Hepatocyte (in vitro differentiated cells): Measurements from ENCODE around the gene SLC37A1. TPM values are rescaled to one million over a fixed set of nuclear protein-coding genes. Genes with fewer than 3 reads are reported as not detected.
"Not testable (repeated sequence)": the region's sequence is repeated elsewhere in the genome, so short reads cannot be mapped to it uniquely, and the experiment has no call there.

Experiments
- DNase-seq: peaks from one replicate; pipeline ENCODE4 v3.0.0-alpha.2; 2016; ENCODE audit warnings: low spot score
- H2AFZ ChIP-seq: fragments of 200-600 bp; sonication (generic); 2 replicates; pipeline ENCODE4 v1.6.0; 2016; ENCODE audit warnings: antibody characterized with exemption, mild to moderate bottlenecking
- H3K27ac ChIP-seq: fragments of 200-600 bp; sonication (generic); 2 replicates; pipeline ENCODE4 v1.5.1; 2016; ENCODE audit warnings: mild to moderate bottlenecking
- H3K27me3 ChIP-seq: fragments of 200-600 bp; sonication (generic); 2 replicates; pipeline ENCODE4 v1.6.1; 2016
- H3K36me3 ChIP-seq: fragments of 200-600 bp; sonication (generic); replicated peaks from 2 replicates; pipeline ENCODE4 v1.5.1; 2016; ENCODE audit warnings: low read depth; ENCODE audit not compliant: insufficient read depth
- H3K4me1 ChIP-seq: fragments of 200-600 bp; sonication (generic); 2 replicates; pipeline ENCODE4 v1.5.1; 2016; ENCODE audit warnings: mild to moderate bottlenecking, moderate library complexity; ENCODE audit not compliant: insufficient read depth
- H3K4me2 ChIP-seq: fragments of 200-600 bp; sonication (generic); 2 replicates; pipeline ENCODE4 v1.6.0; 2016
- H3K4me3 ChIP-seq: fragments of 200-600 bp; sonication (generic); 2 replicates; pipeline ENCODE4 v1.5.1; 2016; ENCODE audit warnings: mild to moderate bottlenecking
- H3K79me2 ChIP-seq: fragments of 200-600 bp; sonication (generic); 2 replicates; pipeline ENCODE4 v1.6.0; 2017; ENCODE audit warnings: mild to moderate bottlenecking
- H3K9me2 ChIP-seq: fragments of 200-600 bp; sonication (generic); replicated peaks from 2 replicates; pipeline ENCODE4 v1.6.0; 2017; ENCODE audit warnings: mild to moderate bottlenecking; ENCODE audit not compliant: insufficient read depth
- H3K9me3 ChIP-seq: fragments of 200-600 bp; sonication (generic); 2 replicates; pipeline ENCODE4 v1.5.1; 2016; ENCODE audit warnings: low read depth, mild to moderate bottlenecking
- H4K20me1 ChIP-seq: fragments of 200-600 bp; sonication (generic); 2 replicates; pipeline ENCODE4 v1.6.0; 2016; ENCODE audit warnings: mild to moderate bottlenecking; ENCODE audit not compliant: insufficient read depth, poor library complexity, severe bottlenecking
- EZH2 ChIP-seq: fragments of 200-600 bp; sonication (generic); IDR thresholded peaks from 2 replicates; pipeline ENCODE4 v1.6.1; 2016; ENCODE audit warnings: antibody characterized with exemption, mild to moderate bottlenecking, borderline replicate concordance
- EZH2phosphoT487 ChIP-seq: fragments of 200-600 bp; sonication (generic); IDR thresholded peaks from one replicate; pipeline ENCODE4 v1.6.1; 2018; ENCODE audit warnings: antibody characterized with exemption, mild to moderate bottlenecking, low read depth, moderate library complexity; ENCODE audit not compliant: unreplicated experiment, severe bottlenecking
- WGBS: methylation state at CpG from one replicate; pipeline ENCODE4 v1.1.6; 2016; ENCODE audit warnings: low lambda C conversion rate; ENCODE audit errors: missing lambda C conversion rate; 5-methylcytosine and 5-hydroxymethylcytosine counted together
- polyA plus RNA-seq: library from polyadenylated mRNA; unstranded; fragments of >200 nt; fragmentation: Nextera tagmentation; extraction: Ambion mirVana; gene quantifications from 2 replicates; pipeline ENCODE4 v1.2.1, GENCODE V29; 2016
- total RNA-seq: library from RNA; depleted of rRNA; stranded (reverse); fragments of >200 nt; gene quantifications from 2 replicates; pipeline ENCODE4 v1.2.3, GENCODE V29; 2014
- TF ChIP-seq, protein P1 (sequence below): fragments of 200-600 bp; sonication (generic); IDR thresholded peaks from 2 replicates; pipeline ENCODE4 v1.5.1; 2016; ENCODE audit warnings: antibody characterized with exemption, mild to moderate bottlenecking; ENCODE audit not compliant: poor library complexity

The SLC37A1 gene
- total and polyA plus RNA-seq, 2 experiments from 2014 or later: 17.9 to 18.5 TPM

DNA sequence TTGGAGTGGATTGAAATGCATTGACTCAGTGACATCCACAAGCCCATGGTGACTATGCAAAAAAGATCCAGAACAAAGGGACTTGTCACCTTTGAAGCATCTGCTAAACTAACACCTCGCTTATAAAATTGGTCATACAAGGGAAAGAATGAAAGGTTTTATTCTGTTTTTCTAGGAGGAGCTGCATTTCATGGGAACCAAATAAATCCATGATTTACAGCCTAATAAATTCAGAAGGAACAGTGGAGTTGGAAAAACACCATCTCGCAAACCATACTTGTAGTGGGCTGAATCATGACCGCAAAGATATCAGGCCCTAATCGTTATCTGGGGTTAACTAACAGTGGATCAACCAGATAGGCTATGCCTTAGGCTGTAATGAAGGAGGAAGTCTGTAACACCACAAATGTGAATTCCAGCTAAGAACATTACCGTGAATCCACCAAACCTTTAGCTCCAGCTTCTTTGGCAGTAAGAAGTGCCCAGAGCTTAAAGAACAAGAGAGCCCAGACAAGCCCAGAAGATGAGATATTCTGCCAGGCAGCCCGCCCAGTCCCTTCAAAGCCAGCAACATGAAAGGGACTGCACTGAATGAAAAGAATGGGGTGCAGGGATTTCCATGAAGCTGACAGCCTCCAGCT, 45.0 kb upstream of the SLC37A1 start:
- DNase-seq: no peak
- H3K27ac ChIP-seq: peak overlapping the region; percentile 95
- no peak overlapping the region for H2AFZ ChIP-seq

DNA sequence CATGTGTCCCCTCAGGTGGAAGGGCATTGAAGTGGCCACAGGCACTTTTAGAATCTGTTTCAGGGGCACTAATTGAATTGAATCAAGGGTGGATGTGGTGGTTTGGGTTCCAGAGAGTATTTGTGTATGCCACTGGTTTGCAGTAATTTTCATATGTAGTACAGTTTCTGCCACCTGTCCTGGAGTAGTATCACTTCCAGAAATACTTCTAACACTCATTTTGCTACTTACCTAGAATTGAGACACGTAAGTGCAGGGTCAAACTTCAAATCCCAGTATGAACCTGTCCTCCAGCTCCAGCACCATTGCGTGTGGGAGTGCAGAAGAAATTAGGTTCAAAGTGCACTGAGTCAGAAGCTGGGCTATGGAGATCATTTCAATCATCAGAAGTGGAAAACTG, 44.4 kb upstream of the SLC37A1 start:
- peak overlapping the region; percentile 50 for H3K4me2 ChIP-seq
- H3K4me3 ChIP-seq: no peak overlapping the region
- no peaks in the 10 kb centered on the region for H3K27me3 ChIP-seq
- no peaks in the 10 kb centered on the region for H3K36me3 ChIP-seq
- no peaks in the 10 kb centered on the region for H3K9me3 ChIP-seq
- DNase-seq: peak; percentile 73
- no peaks in the 10 kb centered on the region for H4K20me1 ChIP-seq
- 70% methylated on average over 2 of the region's 2 CpGs for WGBS
- H3K9me2 ChIP-seq: no peaks in the 10 kb centered on the region
- H2AFZ ChIP-seq: no peak overlapping the region
- H3K27ac ChIP-seq: peak overlapping the region; percentile 95
- no peaks in the 10 kb centered on the region for H3K79me2 ChIP-seq
- TF ChIP-seq EZH2phosphoT487: no peak
- TF ChIP-seq, protein P1, sequence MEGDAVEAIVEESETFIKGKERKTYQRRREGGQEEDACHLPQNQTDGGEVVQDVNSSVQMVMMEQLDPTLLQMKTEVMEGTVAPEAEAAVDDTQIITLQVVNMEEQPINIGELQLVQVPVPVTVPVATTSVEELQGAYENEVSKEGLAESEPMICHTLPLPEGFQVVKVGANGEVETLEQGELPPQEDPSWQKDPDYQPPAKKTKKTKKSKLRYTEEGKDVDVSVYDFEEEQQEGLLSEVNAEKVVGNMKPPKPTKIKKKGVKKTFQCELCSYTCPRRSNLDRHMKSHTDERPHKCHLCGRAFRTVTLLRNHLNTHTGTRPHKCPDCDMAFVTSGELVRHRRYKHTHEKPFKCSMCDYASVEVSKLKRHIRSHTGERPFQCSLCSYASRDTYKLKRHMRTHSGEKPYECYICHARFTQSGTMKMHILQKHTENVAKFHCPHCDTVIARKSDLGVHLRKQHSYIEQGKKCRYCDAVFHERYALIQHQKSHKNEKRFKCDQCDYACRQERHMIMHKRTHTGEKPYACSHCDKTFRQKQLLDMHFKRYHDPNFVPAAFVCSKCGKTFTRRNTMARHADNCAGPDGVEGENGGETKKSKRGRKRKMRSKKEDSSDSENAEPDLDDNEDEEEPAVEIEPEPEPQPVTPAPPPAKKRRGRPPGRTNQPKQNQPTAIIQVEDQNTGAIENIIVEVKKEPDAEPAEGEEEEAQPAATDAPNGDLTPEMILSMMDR: no peak
- no peak for TF ChIP-seq EZH2
- peaks cover 32% of the 10 kb centered on the region for H3K4me1 ChIP-seq

More for the DNA sequence above, 45.0 kb upstream of the SLC37A1 start:
- Histone ChIP-seq H3K4me3 (no peak overlapping the region), H3K27me3 (no peaks in the 10 kb centered on the region), H3K79me2 (no peaks in the 10 kb centered on the region), H3K36me3 (no peaks in the 10 kb centered on the region), H3K4me2 (peak overlapping the region; percentile 50), H4K20me1 (no peaks in the 10 kb centered on the region), H3K9me2 (no peaks in the 10 kb centered on the region), H3K9me3 (no peaks in the 10 kb centered on the region), H3K4me1 (peaks cover 29% of the 10 kb centered on the region)
- WGBS: 32% methylated on average over 6 of the region's 6 CpGs
- no peak for TF ChIP-seq EZH2phosphoT487
- TF ChIP-seq, protein P1: no peak
- TF ChIP-seq EZH2: no peak

DNA sequence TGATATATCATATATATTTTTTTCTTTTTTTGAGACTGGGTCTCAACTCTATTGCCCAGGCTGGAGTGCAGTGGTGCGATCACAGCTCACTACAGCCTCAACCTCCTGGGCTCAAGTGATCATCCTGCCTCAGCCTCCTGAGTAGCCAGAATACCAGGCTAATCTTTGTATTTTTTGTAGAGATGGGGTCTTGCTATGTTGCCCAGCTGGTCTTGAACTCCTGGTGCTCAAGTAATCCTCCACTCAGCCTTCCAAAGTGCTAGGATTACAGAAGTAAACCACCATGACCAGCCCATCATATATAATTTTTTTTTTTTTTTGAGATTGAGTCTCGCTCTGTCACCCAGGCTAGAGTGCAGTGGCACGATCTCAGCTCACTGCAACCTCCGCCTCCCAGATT, 43.9 kb upstream of the SLC37A1 start:
- H3K27me3 ChIP-seq, H2AFZ ChIP-seq, H3K36me3 ChIP-seq, H3K9me3 ChIP-seq, H3K4me3 ChIP-seq, H3K9me2 ChIP-seq, DNase-seq, H3K79me2 ChIP-seq, H4K20me1 ChIP-seq: not testable (repeated sequence)
- H3K4me1 ChIP-seq: peaks cover 36% of the 10 kb centered on the region
- 99% methylated on average over 4 of the region's 4 CpGs for WGBS
- H3K4me2 ChIP-seq: peak overlapping the region; percentile 14
- peak overlapping the region; percentile 95 for H3K27ac ChIP-seq

DNA sequence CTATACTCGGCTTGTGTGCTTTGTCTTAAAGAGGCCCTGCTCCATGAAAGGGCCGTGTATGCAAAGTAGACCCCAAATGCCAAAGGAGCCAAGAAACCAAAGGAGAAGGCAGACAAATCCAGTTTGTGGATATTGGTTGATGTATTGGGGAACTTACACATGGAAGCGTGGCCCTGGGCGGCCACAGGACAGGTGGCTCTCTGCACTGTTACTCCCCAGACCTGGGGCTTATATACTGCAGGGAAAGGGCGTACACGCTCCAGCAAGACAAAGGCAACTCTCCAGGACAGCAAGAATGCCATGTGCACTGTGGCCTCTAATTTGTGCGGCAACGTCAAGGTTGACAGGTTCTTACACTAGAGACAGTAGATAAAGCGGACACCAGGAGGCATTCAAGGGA, 42.4 kb upstream of the SLC37A1 start:
- 95% methylated on average over 9 of the region's 9 CpGs for WGBS
- no peak for DNase-seq
- H3K4me1 ChIP-seq: peaks cover 30% of the 10 kb centered on the region

More for the DNA sequence above, 42.4 kb upstream of the SLC37A1 start:
- H3K79me2 ChIP-seq: no peaks in the 10 kb centered on the region
- H3K9me2 ChIP-seq: no peaks in the 10 kb centered on the region
- H4K20me1 ChIP-seq: no peaks in the 10 kb centered on the region
- H3K4me3 ChIP-seq: no peak overlapping the region
- no peak overlapping the region for H2AFZ ChIP-seq
- H3K4me2 ChIP-seq: no peak overlapping the region
- TF ChIP-seq, protein P1: no peak
- no peak for TF ChIP-seq EZH2
- no peak for TF ChIP-seq EZH2phosphoT487
- no peak overlapping the region for H3K27ac ChIP-seq
- no peaks in the 10 kb centered on the region for H3K36me3 ChIP-seq
- no peaks in the 10 kb centered on the region for H3K27me3 ChIP-seq
- no peaks in the 10 kb centered on the region for H3K9me3 ChIP-seq
